HG02852 (cell line): ENCODE data around the gene CHD2.
"Not testable (repeated sequence)": the region's sequence is repeated elsewhere in the genome, so short reads cannot be mapped to it uniquely, and the experiment has no call there.

ENCODE experiments used
- ATAC-seq: cut with Tn5 transposase; IDR thresholded peaks from one replicate; pipeline ENCODE4 v1.9.1; 2021; ENCODE audit warnings: mild to moderate bottlenecking, moderate library complexity; ENCODE audit not compliant: unreplicated experiment

CHD2 gene

DNA sequence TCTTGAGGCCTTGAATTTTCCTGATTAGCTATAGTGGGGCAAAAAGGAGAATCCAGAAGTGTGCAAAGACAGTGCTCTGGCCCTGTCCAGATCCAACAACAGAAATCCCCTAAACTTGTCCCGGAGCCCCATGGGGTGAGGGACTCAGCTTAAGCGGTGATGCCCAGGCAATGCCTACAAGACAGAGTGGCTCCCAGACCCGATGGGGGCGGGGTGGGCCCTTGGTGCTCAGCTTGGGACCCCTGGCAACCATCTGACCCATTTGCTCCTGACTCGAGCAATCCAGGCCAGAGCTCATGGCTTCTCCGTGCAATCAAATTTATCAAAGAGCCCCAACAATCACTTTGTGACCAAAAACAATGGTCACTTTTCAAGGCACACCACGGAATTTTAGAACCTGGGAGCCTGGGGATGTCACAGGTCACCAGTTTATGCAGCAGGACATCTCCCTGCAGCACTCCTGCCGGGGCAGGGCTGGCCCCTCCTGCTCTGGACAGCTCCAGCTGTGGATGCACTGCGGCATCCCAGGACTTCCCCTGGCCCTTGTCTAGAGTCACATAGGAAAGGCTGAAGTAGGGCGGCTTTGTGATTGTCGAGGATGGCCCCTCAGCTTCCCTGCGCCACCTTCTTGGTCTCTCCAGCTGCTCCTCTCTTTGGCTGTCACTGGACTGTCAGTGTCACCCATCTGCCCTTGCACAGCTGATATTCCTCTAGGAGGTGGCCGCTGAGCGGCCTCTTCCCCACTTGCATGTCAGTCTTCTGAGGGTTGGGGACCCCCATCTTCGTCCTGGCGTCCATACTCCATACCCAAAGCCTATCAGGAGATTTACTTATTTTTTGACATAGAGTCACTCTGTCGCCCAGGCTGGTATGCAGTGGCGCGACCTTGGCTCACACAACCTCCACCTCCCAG lies 160.5 kb downstream of the CHD2 start:
- no peak for ATAC-seq

GRCh38 chr15:93062628-93063261 lies 162.6 kb downstream of the CHD2 start:
- not testable (repeated sequence) for ATAC-seq

- ATAC-seq: no peak
These were observed 163.1 kb downstream of the CHD2 start for GRCh38 chr15:93063262-93063671.

GRCh38 chr15:93063796-93064690 lies 163.9 kb downstream of the CHD2 start:
- ATAC-seq: no peak

DNA sequence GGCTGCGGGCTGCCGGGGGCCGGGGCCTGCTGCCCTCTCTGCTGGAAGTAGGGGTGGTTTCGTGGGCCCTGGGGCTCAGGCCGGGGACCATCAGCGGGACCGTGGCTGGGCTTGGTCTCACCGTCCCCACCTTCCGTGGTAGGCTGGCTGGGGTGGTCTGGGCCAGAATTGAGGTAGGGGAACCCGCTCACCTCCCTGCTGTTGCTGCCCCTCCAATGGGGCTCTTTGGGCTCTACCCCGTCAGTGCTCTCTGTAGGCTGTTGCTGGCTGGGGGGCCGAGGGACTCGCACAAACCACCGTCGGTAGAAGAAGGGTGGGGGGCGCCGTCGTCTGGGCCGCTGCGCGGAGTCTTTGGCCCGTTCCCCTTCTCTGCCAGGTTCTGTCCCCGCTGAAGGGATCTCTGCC lies 165.5 kb downstream of the CHD2 start:
- ATAC-seq: no peak

DNA sequence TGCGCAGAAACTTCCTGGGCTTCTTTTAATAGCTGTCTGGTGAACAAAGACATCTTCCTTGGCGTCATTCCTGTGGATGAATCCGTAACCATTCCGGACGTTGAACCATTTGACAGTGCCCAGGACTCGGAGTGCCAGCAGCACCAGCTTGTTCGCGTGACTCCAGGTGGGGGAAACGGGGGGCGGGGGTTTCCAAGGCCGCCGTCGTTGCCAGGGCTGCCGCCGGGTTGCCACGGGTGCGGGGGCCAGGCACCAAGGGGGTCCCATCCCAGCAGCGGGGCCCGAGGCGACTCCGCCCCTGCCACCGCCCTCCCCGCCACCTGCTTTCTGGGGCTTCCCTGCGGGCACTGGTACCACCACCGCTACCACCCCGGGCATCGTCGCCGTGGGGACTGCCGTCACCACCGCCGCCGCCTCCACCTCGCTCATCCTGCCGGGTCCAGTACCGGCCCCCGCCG lies 166.1 kb downstream of the CHD2 start:
- no peak for ATAC-seq

DNA sequence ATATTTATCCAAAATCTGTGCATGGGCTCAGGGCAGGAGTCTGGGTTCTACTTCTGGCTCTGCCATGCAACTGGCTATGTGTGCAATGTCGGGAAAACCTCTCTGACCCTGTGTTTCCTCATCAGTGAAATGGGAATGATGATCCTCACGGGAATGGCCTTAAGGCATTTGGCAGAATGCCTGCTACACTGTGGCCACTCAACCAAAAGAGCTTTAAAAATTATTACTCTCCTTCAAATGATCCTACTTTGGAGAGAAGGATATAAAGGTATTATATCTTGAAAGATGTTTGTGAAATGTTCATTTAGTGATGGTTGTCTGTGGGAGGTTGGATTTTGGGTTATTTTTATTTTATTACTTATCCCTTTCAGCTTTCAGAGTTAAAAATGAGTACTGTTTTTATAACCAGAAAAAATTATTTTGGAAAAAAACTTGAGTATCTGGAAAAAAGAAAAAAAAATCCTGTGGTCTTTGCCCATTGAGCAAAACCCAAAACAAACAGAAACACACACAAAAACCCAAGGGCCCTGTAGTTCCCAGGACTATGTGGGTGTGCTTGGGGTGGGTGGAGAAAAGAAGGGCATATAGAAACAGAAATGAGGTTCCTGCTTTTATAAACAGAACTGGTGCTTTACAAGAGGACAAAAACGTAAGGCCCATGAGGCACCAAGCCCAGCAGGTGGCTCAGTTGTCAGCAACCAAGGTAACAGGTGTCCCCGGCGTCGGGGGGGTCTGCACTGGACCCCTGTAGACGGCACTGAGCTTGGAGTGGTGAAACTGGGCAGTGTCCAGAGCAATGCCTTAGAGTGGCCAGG lies 166.9 kb downstream of the CHD2 start:
- no peak for ATAC-seq

GRCh38 chr15:93067649-93068085 lies 167.5 kb downstream of the CHD2 start:
- no peak for ATAC-seq

- ATAC-seq: no peak
These were observed 168.6 kb downstream of the CHD2 start for GRCh38 chr15:93068581-93069199.

DNA sequence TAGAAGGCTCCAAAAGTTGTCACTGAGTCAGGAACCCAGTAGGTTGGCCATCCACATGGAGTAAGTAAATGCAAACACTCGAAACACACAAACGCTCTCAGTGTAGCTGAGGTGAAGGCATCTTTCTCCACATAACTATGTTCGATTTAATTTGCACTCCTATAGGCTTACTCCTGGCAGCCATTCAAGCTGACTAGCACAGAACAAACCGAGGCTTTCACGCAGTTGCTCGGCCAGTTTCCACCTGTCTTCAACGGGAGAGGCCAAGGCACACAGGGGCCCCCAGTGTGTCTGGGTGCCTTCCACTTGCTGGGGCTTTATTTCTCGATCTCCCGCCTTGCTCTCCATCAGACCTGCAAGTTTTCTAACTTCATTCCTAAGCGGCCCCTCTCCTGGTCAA lies 170.0 kb downstream of the CHD2 start:
- ATAC-seq: no peak

DNA sequence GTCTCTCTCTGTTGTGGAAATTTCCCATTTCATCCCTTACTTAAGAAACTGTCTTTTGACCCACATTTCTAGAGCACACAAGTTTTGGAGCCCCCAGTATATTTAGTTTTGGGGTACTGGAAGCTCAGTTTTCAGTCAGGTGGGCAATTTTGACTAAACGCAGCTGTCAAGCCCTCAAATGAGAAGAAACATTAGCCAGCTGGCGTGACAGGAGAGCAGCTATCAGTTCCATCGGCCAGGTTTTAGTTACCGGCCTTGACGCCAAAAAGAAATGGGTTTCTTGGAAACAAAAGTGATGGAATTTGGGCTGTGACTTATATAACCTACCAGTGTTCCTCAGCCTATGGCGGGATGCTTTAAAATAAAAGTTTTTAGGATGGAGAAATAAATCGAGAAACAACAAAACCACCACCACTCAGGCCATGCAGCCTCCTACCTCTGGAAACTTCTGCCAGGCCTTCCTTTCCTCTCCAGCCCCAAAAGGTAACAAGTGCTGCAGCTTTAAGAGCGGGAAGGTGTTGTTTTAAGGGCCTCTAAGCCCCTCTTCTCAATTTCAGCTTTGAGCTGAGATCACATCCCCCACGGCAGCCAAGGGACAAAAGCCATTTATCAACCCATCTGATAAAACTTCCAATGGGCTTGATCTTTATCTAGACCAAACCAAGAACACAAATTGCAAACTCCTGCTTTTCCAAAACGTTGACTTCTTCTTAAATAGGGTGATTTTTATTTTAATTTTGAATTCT lies 170.6 kb downstream of the CHD2 start:
- no peak for ATAC-seq

- no peak for ATAC-seq
These were observed 171.4 kb downstream of the CHD2 start for GRCh38 chr15:93071469-93071936.

- ATAC-seq: no peak
These were observed 171.9 kb downstream of the CHD2 start for GRCh38 chr15:93072011-93072410.

DNA sequence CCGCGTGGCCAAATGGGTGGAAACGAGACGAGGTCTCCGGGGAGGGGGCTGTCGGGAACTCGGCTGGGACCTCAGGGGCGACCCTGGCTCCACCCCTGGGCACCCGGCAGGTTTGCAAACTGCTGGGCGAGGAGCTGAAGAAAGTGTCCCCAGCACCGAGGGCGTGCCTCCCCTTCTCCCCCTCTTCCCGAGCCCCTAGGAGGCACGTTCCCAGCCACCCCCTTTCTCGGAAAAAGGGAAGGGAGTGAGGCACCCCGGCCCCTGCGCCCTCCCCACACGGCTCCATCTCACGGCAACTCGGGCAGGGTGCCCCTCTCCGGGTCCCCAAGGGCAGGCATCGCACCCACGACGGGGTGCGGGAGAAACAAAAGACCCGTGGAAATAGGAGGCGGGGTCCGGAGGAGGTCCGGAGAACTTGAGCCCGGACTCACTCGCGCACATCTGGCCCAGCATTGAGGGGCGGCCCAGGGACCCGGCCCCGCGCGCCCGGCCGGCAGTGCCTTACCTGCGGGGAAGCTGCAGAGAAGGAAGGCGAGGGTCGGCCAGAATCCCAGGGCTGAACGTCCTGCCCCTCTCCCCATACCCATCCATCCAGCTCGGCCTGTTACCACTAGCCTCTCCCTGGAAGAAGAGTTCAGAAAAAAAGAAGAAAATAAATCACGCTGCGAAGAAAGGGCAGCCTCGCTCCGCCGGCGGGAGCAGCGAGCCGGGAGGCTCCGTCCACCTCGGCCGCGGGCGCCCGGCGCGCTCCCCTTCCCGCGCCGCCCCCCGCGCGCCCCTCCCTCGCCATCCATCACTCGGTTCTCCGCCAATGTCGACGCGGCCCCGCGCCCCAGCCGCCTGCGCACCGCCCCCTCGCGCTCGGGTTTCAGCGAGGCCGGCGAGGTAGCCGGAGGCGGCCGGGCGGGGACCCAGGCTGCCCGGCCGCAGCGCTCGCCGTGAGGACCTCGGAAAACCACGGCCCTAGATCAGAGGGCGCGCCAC lies 172.6 kb downstream of the CHD2 start:
- no peak for ATAC-seq

GRCh38 chr15:93073465-93073952 lies 173.4 kb downstream of the CHD2 start:
- ATAC-seq: no peak

DNA sequence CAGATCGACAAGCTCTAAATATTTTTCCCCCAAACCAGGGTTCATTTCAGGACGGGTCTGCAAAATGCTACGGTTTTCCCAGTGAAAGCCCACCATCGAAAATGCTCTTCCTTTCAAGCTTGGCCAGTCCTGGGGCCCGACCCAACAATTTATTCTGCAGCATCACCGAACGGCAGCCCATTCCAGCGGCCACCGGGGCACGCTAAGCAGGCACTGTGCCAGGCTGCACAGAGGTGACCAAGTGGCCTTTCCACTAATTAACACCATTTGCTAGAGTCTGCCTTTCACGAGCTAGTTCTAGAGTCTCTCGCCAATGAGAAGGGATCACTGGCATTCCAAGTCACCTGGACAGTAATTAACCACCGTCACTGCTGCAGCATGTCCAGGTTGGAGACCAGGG lies 174.5 kb downstream of the CHD2 start:
- ATAC-seq: no peak

DNA sequence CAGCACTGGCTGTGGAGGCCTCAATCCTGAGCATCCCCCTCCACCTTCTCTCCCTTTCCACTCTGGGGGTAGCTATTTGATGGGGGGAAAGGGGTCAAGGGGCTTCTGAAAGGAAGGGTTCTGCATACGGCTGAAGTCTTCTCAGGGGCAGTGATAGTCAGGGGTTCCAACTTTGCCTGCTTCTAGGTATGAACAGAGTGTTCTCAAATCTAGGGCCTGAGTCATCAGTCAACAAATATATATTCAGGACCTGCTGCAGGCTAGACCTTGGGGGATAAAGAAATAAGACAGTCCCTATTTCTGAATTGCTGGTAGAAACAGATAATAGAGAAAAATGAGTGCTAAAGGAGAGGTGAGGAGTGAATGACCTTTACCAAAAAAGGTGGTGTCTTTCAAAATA lies 176.1 kb downstream of the CHD2 start:
- ATAC-seq: no peak

DNA sequence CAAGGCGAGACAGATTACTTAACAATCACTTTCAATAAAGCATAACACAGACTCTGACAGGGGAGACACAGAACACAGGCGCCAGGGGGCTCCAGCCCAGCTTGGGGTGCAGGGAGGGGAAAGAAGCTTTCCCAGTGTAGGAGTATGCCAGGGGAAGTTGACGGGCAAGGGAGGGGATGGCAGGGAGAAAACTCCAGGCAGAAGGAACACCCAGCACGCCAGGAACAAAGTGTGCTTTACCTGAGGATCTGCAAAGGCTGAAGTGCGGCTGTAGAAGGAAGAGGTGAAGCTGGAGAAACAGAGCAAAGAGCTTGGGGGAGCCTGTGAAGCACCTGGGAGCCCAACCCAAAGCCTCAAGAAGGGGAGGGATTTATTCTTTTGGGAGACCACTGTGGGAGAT lies 176.8 kb downstream of the CHD2 start:
- no peak for ATAC-seq
